Transverse colon (tissue), 4 donors: Measurements from ENCODE around the gene TNFRSF12A. TPM values are rescaled to one million over a fixed set of nuclear protein-coding genes. Genes with fewer than 3 reads are reported as not detected.

Experiments used
- DNase-seq: peaks from one replicate; pipeline ENCODE4 v3.0.0-alpha.2; 2019
- H3K27ac ChIP-seq, 4 donors: fragments of 200-600 bp; sonication (generic); 2 replicates each; pipeline ENCODE4 v1.5.1; 2016 to 2018; ENCODE audit warnings: inconsistent platforms in 4 of 4
- H3K27me3 ChIP-seq: fragments of 200-600 bp; sonication (generic); 2 replicates; pipeline ENCODE4 v1.5.1; 2017; ENCODE audit warnings: inconsistent platforms
- H3K36me3 ChIP-seq, 4 donors: fragments of 200-600 bp; sonication (generic); 2 replicates each; pipeline ENCODE4 v1.5.1; 2017 to 2019; ENCODE audit warnings: inconsistent platforms in 4 of 4
- H3K4me1 ChIP-seq, 4 donors: fragments of 200-600 bp; sonication (generic); 2 replicates each; pipeline ENCODE4 v1.5.1; 2017 to 2020; ENCODE audit warnings: inconsistent platforms in 4 of 4
- H3K4me3 ChIP-seq, 4 donors: fragments of 200-600 bp; sonication (generic); 1 replicate in 1 of 4; 2 replicates in 3 of 4; pipeline versions ENCODE4 v1.5.1 to v1.6.1; 2017 to 2019; ENCODE audit warnings: inconsistent platforms in 4 of 4
- H3K9me3 ChIP-seq, 2 donors: fragments of 200-600 bp; sonication (generic); 2 replicates each; pipeline ENCODE4 v1.5.1; 2017 to 2019; ENCODE audit warnings: inconsistent platforms in 2 of 2
- EP300 ChIP-seq: sonication (generic); formaldehyde crosslinking; IDR thresholded peaks from one replicate; pipeline ENCODE4 v1.6.1; 2017; ENCODE audit warnings: antibody characterized with exemption, low read depth
- POLR2A ChIP-seq: fragments of 450-650 bp; IDR thresholded peaks from one replicate; pipeline ENCODE4 v1.6.1; 2016; ENCODE audit warnings: antibody characterized with exemption, mild to moderate bottlenecking, moderate library complexity
- POLR2AphosphoS5 ChIP-seq, 3 donors: sonication (generic); formaldehyde crosslinking; IDR thresholded peaks; one replicate each; pipeline ENCODE4 v1.6.1; 2016; ENCODE audit warnings: antibody characterized with exemption in 3 of 3
- WGBS, 2 donors: methylation state at CpG; one replicate each; pipeline ENCODE4 v1.1.5; 2018; ENCODE audit warnings: low coverage in 1 of 2; 5-methylcytosine and 5-hydroxymethylcytosine counted together
- in situ Hi-C, 4 donors: fragments of 200-750 bp; cut with MboI; loops; one replicate each; pipeline versions ENCODE4 v1.15.0 to v1.15.1; 2017; ENCODE audit warnings: low sequenced_read_pairs in 3 of 4, low pct_ligation_motif_present in 1 of 4, low pct_unique_long_range_greater_than_20kb in 1 of 4
- intact Hi-C: fragments of 100-400 bp; cut with DNase I; formaldehyde crosslinking; loops from one replicate; pipeline ENCODE4 v1.15.1; 2023; ENCODE audit warnings: low total_unique reads
- total RNA-seq, 4 donors: library from RNA; depleted of rRNA; stranded (reverse); fragments of >200 nt; gene quantifications; one replicate each; pipeline ENCODE4 v1.1.0, GENCODE V29; 2016
- TF ChIP-seq, protein P1 (sequence below), 5 experiments: fragments of 200-600 bp in 3 of 5; fragments of 450-650 bp in 2 of 5; sonication (generic) in 3 of 5; IDR thresholded peaks; 1 replicate in 2 of 5; 2 replicates in 3 of 5; pipeline ENCODE4 v1.5.1; 2016 to 2017; ENCODE audit warnings: antibody characterized with exemption in 5 of 5, inconsistent platforms in 3 of 5, mild to moderate bottlenecking in 2 of 5, moderate library complexity in 1 of 5

The TNFRSF12A gene
- total RNA-seq, 4 donors from 2014 or later, result 13.3 to 50.5 (median 19.9) TPM

DNA sequence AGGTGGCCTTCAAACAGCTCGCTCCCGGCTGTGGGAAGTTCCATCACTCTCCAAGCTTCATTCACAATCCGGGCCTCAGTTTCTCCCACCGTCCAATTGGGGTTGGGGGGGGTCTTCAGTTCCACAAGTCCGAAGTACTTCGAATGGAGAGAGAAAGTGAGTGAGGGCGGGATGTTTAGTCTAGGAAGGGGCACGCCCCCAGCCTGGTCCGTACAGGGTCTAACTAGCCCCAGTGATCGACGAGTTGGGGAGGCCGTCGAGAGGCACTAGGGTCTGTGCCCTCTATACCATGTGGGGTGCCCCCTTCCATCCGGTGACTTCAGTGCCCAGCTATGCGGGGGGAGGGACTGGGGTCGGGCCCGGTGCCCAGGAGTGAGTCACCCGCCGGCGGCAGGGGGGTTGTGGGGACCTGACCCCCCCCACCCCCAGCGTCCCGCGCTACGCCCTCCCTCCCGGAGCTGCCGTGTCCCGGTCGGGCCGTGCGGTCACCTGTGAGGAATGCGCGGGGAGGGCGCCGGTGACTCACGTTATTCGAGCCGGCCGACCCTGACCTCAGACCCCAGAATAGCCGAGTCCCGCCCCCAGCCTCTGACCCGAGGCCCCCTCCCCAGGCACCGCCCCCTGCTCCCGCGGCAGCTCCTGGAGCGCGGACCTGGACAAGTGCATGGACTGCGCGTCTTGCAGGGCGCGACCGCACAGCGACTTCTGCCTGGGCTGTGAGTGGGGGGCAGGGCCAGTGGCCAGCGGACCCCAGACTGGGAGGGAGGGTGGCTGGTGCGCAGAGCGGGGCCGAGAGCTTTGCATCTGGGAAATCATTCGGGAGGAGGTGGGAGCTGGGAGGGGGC is 658 bp downstream of the TNFRSF12A start:
- intact Hi-C loops (no loop called here), in situ Hi-C loops (no loop called here)
- Histone ChIP-seq H3K4me1 (peaks cover 24 to 57% (median 45%) of the 10 kb centered on the region in 4 donors), H3K4me3 (peak overlapping the region; percentile 45 to 66 (median 54)), H3K27me3 (peaks cover 21% of the 10 kb centered on the region), H3K9me3 (no peaks in the 10 kb centered on the region), H3K36me3 (no peaks in the 10 kb centered on the region), H3K27ac (peak overlapping the region; percentile 92 to 94 (median 93))
- peak; percentile 75 for DNase-seq
- no peak for TF ChIP-seq EP300
- peak; percentile 11 for TF ChIP-seq POLR2A
- TF ChIP-seq POLR2AphosphoS5 (IDR thresholded peaks at IDR 0.05), result peak; percentile 27 to 83 (median 80)
- TF ChIP-seq, protein P1, sequence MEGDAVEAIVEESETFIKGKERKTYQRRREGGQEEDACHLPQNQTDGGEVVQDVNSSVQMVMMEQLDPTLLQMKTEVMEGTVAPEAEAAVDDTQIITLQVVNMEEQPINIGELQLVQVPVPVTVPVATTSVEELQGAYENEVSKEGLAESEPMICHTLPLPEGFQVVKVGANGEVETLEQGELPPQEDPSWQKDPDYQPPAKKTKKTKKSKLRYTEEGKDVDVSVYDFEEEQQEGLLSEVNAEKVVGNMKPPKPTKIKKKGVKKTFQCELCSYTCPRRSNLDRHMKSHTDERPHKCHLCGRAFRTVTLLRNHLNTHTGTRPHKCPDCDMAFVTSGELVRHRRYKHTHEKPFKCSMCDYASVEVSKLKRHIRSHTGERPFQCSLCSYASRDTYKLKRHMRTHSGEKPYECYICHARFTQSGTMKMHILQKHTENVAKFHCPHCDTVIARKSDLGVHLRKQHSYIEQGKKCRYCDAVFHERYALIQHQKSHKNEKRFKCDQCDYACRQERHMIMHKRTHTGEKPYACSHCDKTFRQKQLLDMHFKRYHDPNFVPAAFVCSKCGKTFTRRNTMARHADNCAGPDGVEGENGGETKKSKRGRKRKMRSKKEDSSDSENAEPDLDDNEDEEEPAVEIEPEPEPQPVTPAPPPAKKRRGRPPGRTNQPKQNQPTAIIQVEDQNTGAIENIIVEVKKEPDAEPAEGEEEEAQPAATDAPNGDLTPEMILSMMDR (IDR thresholded peaks at IDR 0.05), result peak in 1 of 5 experiments; percentile 1
- WGBS, 2 donors, result 2% methylated on average over 40 of the region's 57 CpGs; no CpG with 5 or more reads in 1 of the 2 donors

DNA sequence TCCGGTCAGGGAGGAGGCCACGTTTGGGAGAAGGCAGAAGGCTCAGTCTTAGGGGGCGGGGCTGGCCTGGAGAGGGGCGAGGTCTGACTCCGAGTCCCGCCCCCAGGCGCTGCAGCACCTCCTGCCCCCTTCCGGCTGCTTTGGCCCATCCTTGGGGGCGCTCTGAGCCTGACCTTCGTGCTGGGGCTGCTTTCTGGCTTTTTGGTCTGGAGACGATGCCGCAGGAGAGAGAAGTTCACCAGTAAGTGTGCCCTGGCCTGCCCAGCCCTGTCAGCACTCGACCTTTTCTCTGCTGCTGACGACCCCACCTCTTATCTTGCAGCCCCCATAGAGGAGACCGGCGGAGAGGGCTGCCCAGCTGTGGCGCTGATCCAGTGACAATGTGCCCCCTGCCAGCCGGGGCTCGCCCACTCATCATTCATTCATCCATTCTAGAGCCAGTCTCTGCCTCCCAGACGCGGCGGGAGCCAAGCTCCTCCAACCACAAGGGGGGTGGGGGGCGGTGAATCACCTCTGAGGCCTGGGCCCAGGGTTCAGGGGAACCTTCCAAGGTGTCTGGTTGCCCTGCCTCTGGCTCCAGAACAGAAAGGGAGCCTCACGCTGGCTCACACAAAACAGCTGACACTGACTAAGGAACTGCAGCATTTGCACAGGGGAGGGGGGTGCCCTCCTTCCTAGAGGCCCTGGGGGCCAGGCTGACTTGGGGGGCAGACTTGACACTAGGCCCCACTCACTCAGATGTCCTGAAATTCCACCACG is 1.5 kb downstream of the TNFRSF12A start:
- H3K36me3 ChIP-seq, result no peaks in the 10 kb centered on the region
- no peak for TF ChIP-seq EP300
- peak; percentile 6 for TF ChIP-seq POLR2A
- TF ChIP-seq, protein P1 (IDR thresholded peaks at IDR 0.05), result peak in 4 of 5 experiments; percentile 32 to 48 (median 37)
- TF ChIP-seq POLR2AphosphoS5 (IDR thresholded peaks at IDR 0.05), result no peak
- intact Hi-C loops, result loop anchor here (2.0 kb wide), 1 partner anchor 347 kb away; no protein-coding TSS in a partner anchor
- H3K4me1 ChIP-seq, result peaks cover 24 to 57% (median 45%) of the 10 kb centered on the region in 4 donors
- H3K27me3 ChIP-seq, result peaks cover 21% of the 10 kb centered on the region
- H3K9me3 ChIP-seq, result no peaks in the 10 kb centered on the region
- peak overlapping the region; percentile 92 to 94 (median 93) for H3K27ac ChIP-seq
- in situ Hi-C loops, result no loop called here
- peak; percentile 87 for DNase-seq
- H3K4me3 ChIP-seq, result peak overlapping the region; percentile 45 to 66 (median 54)
- 21% methylated on average over 23 of the region's 25 CpGs; no CpG with 5 or more reads in 1 of the 2 donors for WGBS, 2 donors

DNA sequence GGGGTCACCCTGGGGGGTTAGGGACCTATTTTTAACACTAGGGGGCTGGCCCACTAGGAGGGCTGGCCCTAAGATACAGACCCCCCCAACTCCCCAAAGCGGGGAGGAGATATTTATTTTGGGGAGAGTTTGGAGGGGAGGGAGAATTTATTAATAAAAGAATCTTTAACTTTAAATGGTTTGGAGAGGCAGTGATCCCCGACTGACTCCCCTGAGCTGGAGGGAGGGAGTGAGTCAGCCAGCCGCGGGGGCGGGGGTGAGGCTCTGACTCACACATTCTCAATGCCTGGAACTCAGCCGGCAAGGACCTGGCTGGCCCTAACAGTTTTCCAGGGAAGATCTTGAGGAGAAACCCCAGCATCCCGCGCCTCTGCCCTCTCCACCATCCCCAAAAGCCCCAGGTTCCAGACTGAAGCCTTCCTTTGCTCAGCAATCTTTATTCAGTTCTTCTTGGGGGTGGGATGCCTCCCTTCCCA is 2.1 kb downstream of the TNFRSF12A start:
- Histone ChIP-seq H3K27ac (peak overlapping the region; percentile 92 to 94 (median 93)), H3K9me3 (no peaks in the 10 kb centered on the region), H3K4me3 (peak overlapping the region in 2 of 4 donors; percentile 60 to 66), H3K36me3 (no peaks in the 10 kb centered on the region), H3K27me3 (peaks cover 20% of the 10 kb centered on the region), H3K4me1 (peaks cover 24 to 57% (median 45%) of the 10 kb centered on the region in 4 donors)
- TF ChIP-seq, protein P1 (IDR thresholded peaks at IDR 0.05), result peak in 1 of 5 experiments; percentile 11
- TF ChIP-seq POLR2A, result no peak
- TF ChIP-seq POLR2AphosphoS5 (IDR thresholded peaks at IDR 0.05), result peak; percentile 66 to 77 (median 76)
- TF ChIP-seq EP300, result no peak
- in situ Hi-C loops (no loop called here), intact Hi-C loops (loop anchor here (2.0 kb wide), 1 partner anchor 347 kb away; no protein-coding TSS in a partner anchor)
- DNase-seq, result peak; percentile 88
- WGBS, 2 donors, result 15 to 20% methylated on average over 4 to 8 of the region's 8 CpGs
